A549 (cell line): Measurements from ENCODE around the gene EXOSC5.

Experiments used
- CHD2 ChIP-seq: fragments of 150-350 bp; IDR thresholded peaks from 2 replicates; pipeline ENCODE4 v1.6.1; 2014; ENCODE audit warnings: low read length; ENCODE audit not compliant: partially characterized antibody
- CTCF ChIP-seq: fragments of >200 bp; sonication (Bioruptor Twin); formaldehyde crosslinking; IDR thresholded peaks from 3 replicates; pipeline ENCODE4 v1.5.1; 2016
- FOXS1 ChIP-seq: fragments of 250-450 bp; sonication (Bioruptor Pico); IDR thresholded peaks from 2 replicates; pipeline ENCODE4 v1.5.0; 2020; ENCODE audit warnings: mild to moderate bottlenecking, moderate library complexity
- HDAC2 ChIP-seq: fragments of 200-600 bp; sonication (generic); IDR thresholded peaks from 2 replicates; pipeline ENCODE4 v1.6.1; 2016
- JUNB ChIP-seq: fragments of >200 bp; sonication (Bioruptor Twin); formaldehyde crosslinking; IDR thresholded peaks from 2 replicates; pipeline ENCODE4 v1.6.1; 2016
- NR3C1 ChIP-seq: fragments of >200 bp; sonication (Bioruptor Twin); formaldehyde crosslinking; IDR thresholded peaks from 3 replicates; pipeline ENCODE4 v1.6.1; 2017
- PHF8 ChIP-seq: fragments of 200-600 bp; sonication (generic); IDR thresholded peaks from 2 replicates; pipeline ENCODE4 v1.6.1; 2016; ENCODE audit warnings: low read depth, mild to moderate bottlenecking, antibody characterized with exemption, moderate library complexity, borderline replicate concordance
- POLR2A ChIP-seq: IDR thresholded peaks from 2 replicates; pipeline ENCODE4 v1.6.1; 2012; ENCODE audit warnings: mild to moderate bottlenecking, low read length
- RAD21 ChIP-seq, 2 experiments: fragments of >200 bp in 1 of 2; sonication (Bioruptor Twin) in 1 of 2; formaldehyde crosslinking in 1 of 2; IDR thresholded peaks in 1 of 2; conservative IDR thresholded peaks in 1 of 2; 2 replicates in 1 of 2; 3 replicates in 1 of 2; pipeline ENCODE4 v1.6.1; 2012 to 2018; ENCODE audit warnings: inconsistent platforms in 1 of 2
- RFX5 ChIP-seq: fragments of 450-650 bp; IDR thresholded peaks from 2 replicates; pipeline ENCODE4 v1.7.1; 2014; ENCODE audit warnings: antibody characterized with exemption, mild to moderate bottlenecking, moderate library complexity
- RNF2 ChIP-seq: fragments of 200-600 bp; sonication (generic); IDR thresholded peaks from 2 replicates; pipeline ENCODE4 v1.6.1; 2016; ENCODE audit warnings: low read depth, mild to moderate bottlenecking, antibody characterized with exemption, moderate library complexity, borderline replicate concordance
- SMC3 ChIP-seq: fragments of >200 bp; sonication (Bioruptor Twin); formaldehyde crosslinking; IDR thresholded peaks from 3 replicates; pipeline ENCODE4 v1.6.1; 2018; ENCODE audit warnings: inconsistent platforms
- TP53 ChIP-seq: fragments of 250-450 bp; sonication (Bioruptor Pico); IDR thresholded peaks from 2 replicates; pipeline ENCODE4 v1.5.0; 2021; ENCODE audit warnings: mild to moderate bottlenecking, moderate library complexity

GRCh38 chr19:41363371-41363752 lies 33.8 kb downstream of the EXOSC5 start:
- TF ChIP-seq NR3C1 (no peak), POLR2A (no peak), RFX5 (no peak), RAD21 (conservative IDR thresholded peaks at IDR 0.05 in 1 of 2, IDR thresholded peaks at IDR 0.05 in 1 of 2) (no peak), CTCF (no peak), RNF2 (no peak), HDAC2 (no peak), TP53 (CRISPR knock-in tag) (0 out of 2 replicates have a peak, but pooled peaks have one; percentile 57), JUNB (no peak), PHF8 (no peak), FOXS1 (CRISPR knock-in tag) (no peak; the same call in 1 of the 2 replicates), SMC3 (no peak), CHD2 (no peak)
